HCT116 (cell line): Measurements from ENCODE around the gene KLHL17. TPM values are rescaled to one million over a fixed set of nuclear protein-coding genes. Genes with fewer than 3 reads are reported as not detected.

ENCODE experiments used
- ATAC-seq: fragments of 200-7000 bp; cut with Tn5 transposase; 2 replicates; pipeline ENCODE4 v1.9.1; 2020; ENCODE audit warnings: mild to moderate bottlenecking, moderate library complexity
- BruUV-seq: library from RNA; stranded (reverse); fragments of 400-500 nt; replicated peaks from 2 replicates; lab custom pipeline; 2021; lab: Mats Ljungman, UMichigan
- CTCF ChIA-PET: fragments of 300-600 bp; sonication (Branson Sonifier 250); formaldehyde crosslinking; loops from one replicate; lab custom pipeline; 2021; ENCODE audit warnings: antibody characterized with exemption; lab: Charles Lee
- POLR2A ChIA-PET: fragments of 300-600, 350-600 bp; sonication (Branson Sonifier 250); formaldehyde crosslinking; loops from one replicate; lab custom pipeline; 2021; ENCODE audit warnings: antibody characterized with exemption; lab: Charles Lee
- RAD21 ChIA-PET, 2 experiments: fragments of 300-600 bp; sonication (Branson Sonifier 250); formaldehyde crosslinking; loops; one replicate each; lab custom pipeline; 2023; ENCODE audit warnings: low total read pairs in 2 of 2; ENCODE audit not compliant: uncharacterized antibody in 2 of 2, unreplicated experiment in 2 of 2, low non-redundant PET in 1 of 2; lab: Charles Lee
- DNase-seq: peaks from one replicate; pipeline ENCODE4 v3.0.0-alpha.2; 2010; ENCODE audit warnings: low read depth, low spot score
- H2AFZ ChIP-seq: fragments of 200-600 bp; shearing (Covaris generic), sonication (generic); 2 replicates; pipeline ENCODE4 v1.6.1; 2017; ENCODE audit warnings: low read depth, mixed run types, mixed read lengths, antibody characterized with exemption, low read length; ENCODE audit not compliant: poor library complexity, severe bottlenecking
- H3K27ac ChIP-seq: 2 replicates; pipeline ENCODE4 v1.5.1; 2012; ENCODE audit warnings: low read depth, low read length
- H3K27me3 ChIP-seq: fragments of 200-600 bp; sonication (generic); 2 replicates; pipeline ENCODE4 v1.6.1; 2016; ENCODE audit warnings: mixed run types, low read length, mixed read lengths; ENCODE audit not compliant: insufficient read depth
- H3K36me3 ChIP-seq, 2 experiments: fragments of 200-500 bp in 1 of 2; fragments of 200-600 bp in 1 of 2; sonication (Bioruptor generic) in 1 of 2; sonication (generic) in 1 of 2; 2 replicates each; pipeline versions ENCODE4 v1.5.1 to v1.6.1; 2014 to 2016; ENCODE audit warnings: low read length in 2 of 2, inconsistent platforms in 1 of 2, mixed read lengths in 1 of 2, mixed run types in 1 of 2; ENCODE audit not compliant: insufficient read depth in 2 of 2, control insufficient read depth in 1 of 2
- H3K4me1 ChIP-seq, 2 experiments: fragments of 200-600 bp in 1 of 2; sonication (generic) in 1 of 2; 2 replicates each; pipeline versions ENCODE4 v1.5.1 to v1.6.1; 2012 to 2017; ENCODE audit warnings: low read length in 2 of 2, inconsistent platforms in 1 of 2, mild to moderate bottlenecking in 1 of 2, mixed read lengths in 1 of 2, mixed run types in 1 of 2, moderate library complexity in 1 of 2; ENCODE audit not compliant: insufficient read depth in 2 of 2, control insufficient read depth in 1 of 2
- H3K4me2 ChIP-seq: fragments of 200-600 bp; sonication (generic); 2 replicates; pipeline ENCODE4 v1.6.1; 2017; ENCODE audit warnings: mixed run types, low read length, mixed read lengths
- H3K4me3 ChIP-seq, 2 experiments: fragments of 200-600 bp in 1 of 2; sonication (generic) in 1 of 2; replicated peaks in 1 of 2; 2 replicates each; pipeline ENCODE4 v1.5.1; 2011 to 2016; ENCODE audit warnings: low read length in 2 of 2, control low read depth in 1 of 2, low read depth in 1 of 2, mild to moderate bottlenecking in 1 of 2, mixed read lengths in 1 of 2, mixed run types in 1 of 2
- H3K79me2 ChIP-seq: fragments of 200-600 bp; sonication (generic); 2 replicates; pipeline ENCODE4 v1.6.1; 2017; ENCODE audit warnings: mild to moderate bottlenecking, mixed run types, low read length, moderate library complexity, mixed read lengths; ENCODE audit not compliant: insufficient read depth
- H3K9ac ChIP-seq: fragments of 200-600 bp; sonication (generic); 2 replicates; pipeline ENCODE4 v1.6.1; 2016; ENCODE audit warnings: low read length, mixed read lengths
- H3K9me2 ChIP-seq: fragments of 200-600 bp; sonication (generic), shearing (Covaris generic); 2 replicates; pipeline ENCODE4 v1.6.1; 2017; ENCODE audit warnings: mixed run types, mild to moderate bottlenecking, moderate library complexity; ENCODE audit not compliant: insufficient read depth
- H3K9me3 ChIP-seq, 2 experiments: fragments of 200-500 bp in 1 of 2; fragments of 200-600 bp in 1 of 2; sonication (Bioruptor generic) in 1 of 2; sonication (generic) in 1 of 2; 2 replicates each; pipeline ENCODE4 v1.6.1; 2014 to 2017; ENCODE audit warnings: low read length in 2 of 2, mixed read lengths in 2 of 2, inconsistent platforms in 1 of 2, low read depth in 1 of 2, mild to moderate bottlenecking in 1 of 2, mixed run types in 1 of 2, moderate library complexity in 1 of 2; ENCODE audit not compliant: control insufficient read depth in 1 of 2, insufficient read depth in 1 of 2
- H4K20me1 ChIP-seq: fragments of 200-600 bp; sonication (generic), shearing (Covaris generic); 2 replicates; pipeline ENCODE4 v1.6.1; 2017; ENCODE audit warnings: mixed run types, mild to moderate bottlenecking, moderate library complexity; ENCODE audit not compliant: insufficient read depth
- CBX3 ChIP-seq: IDR thresholded peaks from 2 replicates; pipeline ENCODE4 v1.6.1; 2012; ENCODE audit warnings: low read depth
- CEBPB ChIP-seq: IDR thresholded peaks from 2 replicates; pipeline ENCODE4 v1.6.1; 2012; ENCODE audit warnings: low read depth
- EGR1 ChIP-seq: IDR thresholded peaks from 2 replicates; pipeline ENCODE4 v1.6.1; 2012; ENCODE audit warnings: low read depth
- ELF1 ChIP-seq: IDR thresholded peaks from 2 replicates; pipeline ENCODE4 v1.6.1; 2012; ENCODE audit warnings: low read depth, borderline replicate concordance
- EZH2 ChIP-seq: fragments of 200-600 bp; sonication (generic); IDR thresholded peaks from 2 replicates; pipeline ENCODE4 v1.6.1; 2017; ENCODE audit warnings: antibody characterized with exemption, mixed run types
- POLR2A ChIP-seq: IDR thresholded peaks from 2 replicates; pipeline ENCODE4 v1.7.0; 2011; ENCODE audit warnings: borderline replicate concordance; ENCODE audit not compliant: insufficient read depth, insufficient read length; ENCODE audit errors: extremely low read depth
- POLR2AphosphoS5 ChIP-seq: IDR thresholded peaks from 2 replicates; pipeline ENCODE4 v1.6.1; 2011; ENCODE audit warnings: mild to moderate bottlenecking, low read depth, low read length, moderate library complexity
- RAD21 ChIP-seq: IDR thresholded peaks from 2 replicates; pipeline ENCODE4 v1.6.1; 2012; ENCODE audit warnings: low read depth, mild to moderate bottlenecking
- SIN3A ChIP-seq: IDR thresholded peaks from 2 replicates; pipeline ENCODE4 v1.6.1; 2012; ENCODE audit warnings: low read depth
- SP1 ChIP-seq: IDR thresholded peaks from 2 replicates; pipeline ENCODE4 v1.6.1; 2012; ENCODE audit warnings: low read depth
- SRF ChIP-seq: IDR thresholded peaks from 2 replicates; pipeline ENCODE4 v1.6.1; 2012; ENCODE audit warnings: low read depth
- TCF7L2 ChIP-seq: IDR thresholded peaks from 2 replicates; pipeline ENCODE4 v1.7.0; 2011; ENCODE audit warnings: borderline replicate concordance, inconsistent platforms; ENCODE audit not compliant: insufficient read depth, insufficient read length; ENCODE audit errors: extremely low read depth
- YY1 ChIP-seq: IDR thresholded peaks from 2 replicates; pipeline ENCODE4 v1.6.1; 2011; ENCODE audit warnings: low read length, low read depth, moderate library complexity, mild to moderate bottlenecking; ENCODE audit not compliant: insufficient replicate concordance; ENCODE audit errors: extremely low read depth
- ZFX ChIP-seq: fragments of 450-650 bp; IDR thresholded peaks from 2 replicates; pipeline ENCODE4 v1.6.1; 2017
- ZNF274 ChIP-seq: fragments of 200-500 bp; sonication (Bioruptor generic); IDR thresholded peaks from 2 replicates; pipeline ENCODE4 v1.6.1; 2014; ENCODE audit warnings: mild to moderate bottlenecking, low read depth, low read length, inconsistent platforms
- intact Hi-C: fragments of 100-400 bp; cut with micrococcal nuclease; formaldehyde crosslinking; loops from 2 replicates; pipeline ENCODE4 v1.10.0; 2022
- total RNA-seq: library from RNA; stranded (reverse); gene quantifications from one replicate; pipeline ENCODE4 v1.2.1, GENCODE V29; 2021; ENCODE audit not compliant: unreplicated experiment
- TF ChIP-seq, protein P1 (sequence below): IDR thresholded peaks from 2 replicates; pipeline ENCODE4 v1.6.1; 2012
- TF ChIP-seq, protein P2 (sequence below), 3 experiments: fragments of 200-600 bp in 1 of 3; sonication (generic) in 1 of 3; IDR thresholded peaks in 2 of 3; conservative IDR thresholded peaks in 1 of 3; 2 replicates each; pipeline ENCODE4 v1.5.1; 2012 to 2017; ENCODE audit warnings: low read depth in 2 of 3, low read length in 2 of 3, antibody characterized with exemption in 1 of 3, borderline replicate concordance in 1 of 3, control low read depth in 1 of 3, mild to moderate bottlenecking in 1 of 3, mixed read lengths in 1 of 3, mixed run types in 1 of 3, moderate library complexity in 1 of 3; ENCODE audit not compliant: insufficient read depth in 1 of 3
- TF ChIP-seq, protein P3 (sequence below): IDR thresholded peaks from 2 replicates; pipeline ENCODE4 v1.6.1; 2012; ENCODE audit warnings: low read depth
- TF ChIP-seq, protein P4 (sequence below): IDR thresholded peaks from 2 replicates; pipeline ENCODE4 v1.6.1; 2011; ENCODE audit warnings: mild to moderate bottlenecking, low read length, moderate library complexity; ENCODE audit not compliant: insufficient replicate concordance; ENCODE audit errors: extremely low read depth

The KLHL17 gene
- total RNA-seq, 1 experiment from 2014 or later, result 100.0 TPM

DNA sequence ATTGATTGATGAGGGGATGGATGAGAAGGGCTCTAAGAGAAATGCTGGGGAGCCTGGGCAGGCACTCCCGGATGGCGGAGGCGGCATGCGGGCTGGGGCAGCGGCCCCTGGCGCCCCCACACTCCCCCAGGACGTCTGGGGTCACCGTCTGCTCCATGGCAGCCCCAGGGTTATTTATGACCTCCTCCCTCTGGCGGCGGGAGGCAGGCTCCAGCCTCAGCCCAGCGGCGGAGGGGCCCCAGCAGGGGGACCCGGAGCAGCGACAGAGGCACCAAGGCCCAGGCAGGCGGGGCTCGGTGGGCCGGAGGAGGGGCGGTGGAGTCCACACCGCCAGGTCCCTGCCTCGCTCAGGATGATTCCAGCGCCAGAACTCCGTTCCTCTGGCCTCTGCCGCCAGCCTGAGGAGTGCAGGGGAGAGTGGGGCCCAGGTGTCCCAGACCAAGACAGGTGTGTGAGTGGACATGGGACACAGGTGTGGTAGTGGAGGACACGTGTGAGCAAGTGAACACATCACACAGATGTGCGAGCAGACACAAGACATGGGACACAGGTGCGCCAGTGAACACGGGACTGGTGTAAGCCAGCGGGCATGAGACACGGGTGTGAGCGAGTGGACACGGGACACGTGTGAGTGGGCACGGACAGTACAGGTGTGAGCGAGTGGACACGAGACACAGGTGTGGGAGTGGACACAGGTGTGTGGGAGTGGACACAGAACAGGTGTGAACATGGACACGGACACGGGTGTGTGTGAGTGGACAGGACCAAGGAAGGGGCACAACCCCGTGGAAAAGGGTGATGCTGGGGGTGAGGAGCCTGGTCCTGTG, 39.2 kb upstream of the KLHL17 start:
- intact Hi-C loops, result no loop called here
- Histone ChIP-seq H3K9ac (no peak overlapping the region), H3K27me3 (peaks cover 43% of the 10 kb centered on the region; the same call in 1 of the 2 replicates), H4K20me1 (no peaks in the 10 kb centered on the region), H3K4me1 (peaks cover 36 to 48% of the 10 kb centered on the region in 2 experiments), H2AFZ (no peak overlapping the region), H3K4me2 (peak overlapping the region; percentile 72), H3K9me2 (no peaks in the 10 kb centered on the region), H3K4me3 (peak overlapping the region in 1 of 2 experiments; percentile 16; a peak in 2 of 4 replicates), H3K79me2 (no peaks in the 10 kb centered on the region), H3K9me3 (no peaks in the 10 kb centered on the region), H3K36me3 (no peaks in the 10 kb centered on the region), H3K27ac (peak overlapping the region; percentile 48; the same call in 1 of the 2 replicates)
- ChIA-PET CTCF (no interaction called here), RAD21 (no interaction called here), POLR2A (no interaction called here)
- no TSS peak for BruUV-seq
- ATAC-seq, result peak; percentile 62
- DNase-seq, result peak; percentile 59
- TF ChIP-seq POLR2A (no peak), YY1 (peak; percentile 68), SIN3A (no peak), EZH2 (no peak), POLR2AphosphoS5 (peak; percentile 46; the same call in 1 of the 2 replicates), CEBPB (no peak), TCF7L2 (peak; percentile 51), ZNF274 (no peak), SRF (no peak), ZFX (no peak), RAD21 (no peak), CBX3 (no peak), SP1 (peak; percentile 87), EGR1 (no peak), ELF1 (no peak)
- TF ChIP-seq, protein P1, sequence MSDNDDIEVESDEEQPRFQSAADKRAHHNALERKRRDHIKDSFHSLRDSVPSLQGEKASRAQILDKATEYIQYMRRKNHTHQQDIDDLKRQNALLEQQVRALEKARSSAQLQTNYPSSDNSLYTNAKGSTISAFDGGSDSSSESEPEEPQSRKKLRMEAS, result no peak
- TF ChIP-seq, protein P2, sequence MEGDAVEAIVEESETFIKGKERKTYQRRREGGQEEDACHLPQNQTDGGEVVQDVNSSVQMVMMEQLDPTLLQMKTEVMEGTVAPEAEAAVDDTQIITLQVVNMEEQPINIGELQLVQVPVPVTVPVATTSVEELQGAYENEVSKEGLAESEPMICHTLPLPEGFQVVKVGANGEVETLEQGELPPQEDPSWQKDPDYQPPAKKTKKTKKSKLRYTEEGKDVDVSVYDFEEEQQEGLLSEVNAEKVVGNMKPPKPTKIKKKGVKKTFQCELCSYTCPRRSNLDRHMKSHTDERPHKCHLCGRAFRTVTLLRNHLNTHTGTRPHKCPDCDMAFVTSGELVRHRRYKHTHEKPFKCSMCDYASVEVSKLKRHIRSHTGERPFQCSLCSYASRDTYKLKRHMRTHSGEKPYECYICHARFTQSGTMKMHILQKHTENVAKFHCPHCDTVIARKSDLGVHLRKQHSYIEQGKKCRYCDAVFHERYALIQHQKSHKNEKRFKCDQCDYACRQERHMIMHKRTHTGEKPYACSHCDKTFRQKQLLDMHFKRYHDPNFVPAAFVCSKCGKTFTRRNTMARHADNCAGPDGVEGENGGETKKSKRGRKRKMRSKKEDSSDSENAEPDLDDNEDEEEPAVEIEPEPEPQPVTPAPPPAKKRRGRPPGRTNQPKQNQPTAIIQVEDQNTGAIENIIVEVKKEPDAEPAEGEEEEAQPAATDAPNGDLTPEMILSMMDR (IDR thresholded peaks at IDR 0.05 in 2 of 3, conservative IDR thresholded peaks at IDR 0.05 in 1 of 3; ENCODE audit: borderline replicate concordance in 1 of 3, insufficient read depth in 1 of 3, low read depth in 2 of 3, low read length in 2 of 3), result peak in 2 of 3 experiments; percentile 32 to 55; a peak in 4 of 6 replicates
- TF ChIP-seq, protein P3, sequence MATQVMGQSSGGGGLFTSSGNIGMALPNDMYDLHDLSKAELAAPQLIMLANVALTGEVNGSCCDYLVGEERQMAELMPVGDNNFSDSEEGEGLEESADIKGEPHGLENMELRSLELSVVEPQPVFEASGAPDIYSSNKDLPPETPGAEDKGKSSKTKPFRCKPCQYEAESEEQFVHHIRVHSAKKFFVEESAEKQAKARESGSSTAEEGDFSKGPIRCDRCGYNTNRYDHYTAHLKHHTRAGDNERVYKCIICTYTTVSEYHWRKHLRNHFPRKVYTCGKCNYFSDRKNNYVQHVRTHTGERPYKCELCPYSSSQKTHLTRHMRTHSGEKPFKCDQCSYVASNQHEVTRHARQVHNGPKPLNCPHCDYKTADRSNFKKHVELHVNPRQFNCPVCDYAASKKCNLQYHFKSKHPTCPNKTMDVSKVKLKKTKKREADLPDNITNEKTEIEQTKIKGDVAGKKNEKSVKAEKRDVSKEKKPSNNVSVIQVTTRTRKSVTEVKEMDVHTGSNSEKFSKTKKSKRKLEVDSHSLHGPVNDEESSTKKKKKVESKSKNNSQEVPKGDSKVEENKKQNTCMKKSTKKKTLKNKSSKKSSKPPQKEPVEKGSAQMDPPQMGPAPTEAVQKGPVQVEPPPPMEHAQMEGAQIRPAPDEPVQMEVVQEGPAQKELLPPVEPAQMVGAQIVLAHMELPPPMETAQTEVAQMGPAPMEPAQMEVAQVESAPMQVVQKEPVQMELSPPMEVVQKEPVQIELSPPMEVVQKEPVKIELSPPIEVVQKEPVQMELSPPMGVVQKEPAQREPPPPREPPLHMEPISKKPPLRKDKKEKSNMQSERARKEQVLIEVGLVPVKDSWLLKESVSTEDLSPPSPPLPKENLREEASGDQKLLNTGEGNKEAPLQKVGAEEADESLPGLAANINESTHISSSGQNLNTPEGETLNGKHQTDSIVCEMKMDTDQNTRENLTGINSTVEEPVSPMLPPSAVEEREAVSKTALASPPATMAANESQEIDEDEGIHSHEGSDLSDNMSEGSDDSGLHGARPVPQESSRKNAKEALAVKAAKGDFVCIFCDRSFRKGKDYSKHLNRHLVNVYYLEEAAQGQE, result no peak
- TF ChIP-seq, protein P4, sequence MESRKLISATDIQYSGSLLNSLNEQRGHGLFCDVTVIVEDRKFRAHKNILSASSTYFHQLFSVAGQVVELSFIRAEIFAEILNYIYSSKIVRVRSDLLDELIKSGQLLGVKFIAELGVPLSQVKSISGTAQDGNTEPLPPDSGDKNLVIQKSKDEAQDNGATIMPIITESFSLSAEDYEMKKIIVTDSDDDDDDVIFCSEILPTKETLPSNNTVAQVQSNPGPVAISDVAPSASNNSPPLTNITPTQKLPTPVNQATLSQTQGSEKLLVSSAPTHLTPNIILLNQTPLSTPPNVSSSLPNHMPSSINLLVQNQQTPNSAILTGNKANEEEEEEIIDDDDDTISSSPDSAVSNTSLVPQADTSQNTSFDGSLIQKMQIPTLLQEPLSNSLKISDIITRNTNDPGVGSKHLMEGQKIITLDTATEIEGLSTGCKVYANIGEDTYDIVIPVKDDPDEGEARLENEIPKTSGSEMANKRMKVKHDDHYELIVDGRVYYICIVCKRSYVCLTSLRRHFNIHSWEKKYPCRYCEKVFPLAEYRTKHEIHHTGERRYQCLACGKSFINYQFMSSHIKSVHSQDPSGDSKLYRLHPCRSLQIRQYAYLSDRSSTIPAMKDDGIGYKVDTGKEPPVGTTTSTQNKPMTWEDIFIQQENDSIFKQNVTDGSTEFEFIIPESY, result peak; percentile 34
